ENCODE measurements around the gene CNP. TPM values are rescaled to one million over a fixed set of nuclear protein-coding genes. Genes with fewer than 3 reads are reported as not detected.
A peak's percentile ranks its signal among the peaks of the same experiment; 100 is the strongest.

Gene CNP
- total and polyA plus RNA-seq, 3 donors from 2014 or later, result 40.8 to 89.7 (median 74.3) TPM

DNA sequence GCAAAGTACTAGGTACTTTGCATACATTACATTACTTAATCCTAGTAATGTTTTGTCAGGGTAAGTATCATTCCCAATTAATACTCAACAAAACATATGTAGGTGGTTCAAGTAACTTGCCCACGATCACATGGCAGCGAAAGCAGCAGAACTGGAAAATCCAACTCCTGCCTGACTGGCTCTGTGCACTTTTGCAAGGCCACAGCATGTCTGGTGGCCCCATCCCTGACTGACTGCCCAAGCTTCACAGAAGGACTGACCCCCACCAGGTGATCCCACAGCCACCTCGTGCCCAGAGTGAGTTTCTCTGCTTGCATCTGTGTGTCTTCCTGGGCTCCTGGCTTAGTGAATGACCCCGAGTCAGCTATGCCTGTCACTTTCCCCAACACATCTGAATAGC lies 11.4 kb downstream of the CNP start:
- 90 to 93% methylated on average over 4 of the region's 4 CpGs for WGBS, 2 donors
- Histone ChIP-seq H3K36me3 (ENCODE audit: low read depth, missing control alignments) (peaks cover 2% of the 10 kb centered on the region), H3K27ac (peak overlapping the region in 1 of 2 donors; percentile 82), H3K27me3 (no peaks in the 10 kb centered on the region), H3K4me3 (no peak overlapping the region), H3K9me3 (no peaks in the 10 kb centered on the region), H3K4me1 (peaks cover 27% of the 10 kb centered on the region)
- no peak for DNase-seq
- TF ChIP-seq, protein P1, sequence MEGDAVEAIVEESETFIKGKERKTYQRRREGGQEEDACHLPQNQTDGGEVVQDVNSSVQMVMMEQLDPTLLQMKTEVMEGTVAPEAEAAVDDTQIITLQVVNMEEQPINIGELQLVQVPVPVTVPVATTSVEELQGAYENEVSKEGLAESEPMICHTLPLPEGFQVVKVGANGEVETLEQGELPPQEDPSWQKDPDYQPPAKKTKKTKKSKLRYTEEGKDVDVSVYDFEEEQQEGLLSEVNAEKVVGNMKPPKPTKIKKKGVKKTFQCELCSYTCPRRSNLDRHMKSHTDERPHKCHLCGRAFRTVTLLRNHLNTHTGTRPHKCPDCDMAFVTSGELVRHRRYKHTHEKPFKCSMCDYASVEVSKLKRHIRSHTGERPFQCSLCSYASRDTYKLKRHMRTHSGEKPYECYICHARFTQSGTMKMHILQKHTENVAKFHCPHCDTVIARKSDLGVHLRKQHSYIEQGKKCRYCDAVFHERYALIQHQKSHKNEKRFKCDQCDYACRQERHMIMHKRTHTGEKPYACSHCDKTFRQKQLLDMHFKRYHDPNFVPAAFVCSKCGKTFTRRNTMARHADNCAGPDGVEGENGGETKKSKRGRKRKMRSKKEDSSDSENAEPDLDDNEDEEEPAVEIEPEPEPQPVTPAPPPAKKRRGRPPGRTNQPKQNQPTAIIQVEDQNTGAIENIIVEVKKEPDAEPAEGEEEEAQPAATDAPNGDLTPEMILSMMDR (IDR thresholded peaks at IDR 0.05), result no peak
- no peak for TF ChIP-seq POLR2A (IDR thresholded peaks at IDR 0.05)
- intact Hi-C loops (cut with DNase I; ENCODE audit: low total_unique reads), result no loop called here

GRCh38 chr17:41982026-41982760 lies 15.6 kb downstream of the CNP start:
- DNase-seq, result no peak
- Histone ChIP-seq H3K4me1 (peaks cover 8% of the 10 kb centered on the region), H3K36me3 (ENCODE audit: low read depth, missing control alignments) (peaks cover 2% of the 10 kb centered on the region), H3K9me3 (no peaks in the 10 kb centered on the region), H3K4me3 (no peak overlapping the region), H3K27me3 (no peaks in the 10 kb centered on the region), H3K27ac (peak overlapping the region in 1 of 2 donors; percentile 11)
- 79 to 84% methylated on average over 14 of the region's 14 CpGs for WGBS, 2 donors
- intact Hi-C loops (cut with DNase I; ENCODE audit: low total_unique reads), result no loop called here
- TF ChIP-seq, protein P1 (IDR thresholded peaks at IDR 0.05), result no peak
- no peak for TF ChIP-seq POLR2A (IDR thresholded peaks at IDR 0.05)

DNA sequence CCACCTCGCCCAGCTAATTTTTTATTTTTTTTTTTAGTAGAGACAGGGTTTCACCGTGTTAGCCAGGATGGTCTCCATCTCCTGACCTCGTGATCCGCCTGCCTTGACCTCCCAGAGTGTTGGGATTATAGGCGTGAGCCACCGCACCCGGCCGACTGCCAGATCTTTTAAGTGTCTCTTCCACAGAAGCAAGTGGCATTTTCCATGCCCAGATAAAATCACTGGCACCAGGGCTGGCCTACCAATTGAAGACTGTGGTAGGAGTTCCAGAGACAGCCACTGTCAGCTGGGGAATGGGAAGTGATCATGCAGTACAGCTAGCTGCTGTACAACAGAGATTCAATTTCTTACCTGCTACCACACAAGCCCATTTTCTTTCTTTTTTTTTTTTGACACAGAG lies 17.9 kb downstream of the CNP start:
- 93 to 95% methylated on average over 8 of the region's 8 CpGs for WGBS, 2 donors
- Histone ChIP-seq H3K4me3 (no peak overlapping the region), H3K27ac (no peak overlapping the region), H3K36me3 (ENCODE audit: low read depth, missing control alignments) (peaks cover 2% of the 10 kb centered on the region), H3K9me3 (no peaks in the 10 kb centered on the region), H3K27me3 (no peaks in the 10 kb centered on the region), H3K4me1 (no peaks in the 10 kb centered on the region)
- no peak for DNase-seq
- intact Hi-C loops (cut with DNase I; ENCODE audit: low total_unique reads), result no loop called here
- TF ChIP-seq, protein P1 (IDR thresholded peaks at IDR 0.05), result no peak
- TF ChIP-seq POLR2A (IDR thresholded peaks at IDR 0.05), result no peak

DNA sequence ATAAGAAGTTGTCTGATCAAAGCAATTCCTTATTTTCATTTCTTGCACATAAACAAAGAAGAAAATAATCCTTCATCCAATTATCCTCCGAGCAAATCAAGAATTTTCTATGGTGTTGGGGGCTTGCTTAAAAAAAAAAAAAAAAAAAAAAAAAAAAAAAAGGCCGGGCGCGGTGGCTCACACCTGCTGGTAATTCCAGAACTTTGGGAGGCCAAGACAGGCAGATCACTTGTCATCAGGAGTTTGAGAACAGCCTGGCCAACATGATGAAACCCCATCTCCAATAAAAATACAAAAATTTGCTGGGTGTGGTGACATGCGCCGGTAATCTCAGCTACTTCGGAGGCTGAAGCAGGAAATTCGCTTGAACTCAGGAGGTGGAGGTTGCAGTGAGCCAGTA lies 19.3 kb downstream of the CNP start:
- 94 to 95% methylated on average over 8 of the region's 8 CpGs for WGBS, 2 donors

More for the DNA sequence above, 19.3 kb downstream of the CNP start:
- Histone ChIP-seq H3K4me1 (no peaks in the 10 kb centered on the region), H3K36me3 (ENCODE audit: low read depth, missing control alignments) (peaks cover 2% of the 10 kb centered on the region), H3K27ac (no peak overlapping the region), H3K9me3 (no peaks in the 10 kb centered on the region), H3K4me3 (no peak overlapping the region), H3K27me3 (no peaks in the 10 kb centered on the region)
- intact Hi-C loops (cut with DNase I; ENCODE audit: low total_unique reads), result no loop called here
- TF ChIP-seq, protein P1 (IDR thresholded peaks at IDR 0.05), result no peak
- TF ChIP-seq POLR2A (IDR thresholded peaks at IDR 0.05), result no peak
- no peak for DNase-seq
